ENCODE measurements around the gene NLGN1.
"Not testable (repeated sequence)": the region's sequence is repeated elsewhere in the genome, so short reads cannot be mapped to it uniquely, and the experiment has no call there.

NLGN1 gene

GRCh38 chr3:174202561-174202960, 805.0 kb downstream of the NLGN1 start:
- no peak overlapping the region for H3K4me3 ChIP-seq (ENCODE audit: low read depth, low read length)
- TF ChIP-seq CTCF (IDR thresholded peaks at IDR 0.05; ENCODE audit: borderline replicate concordance, insufficient read depth, low read depth, low read length) = no peak

- TF ChIP-seq CTCF (IDR thresholded peaks at IDR 0.05; ENCODE audit: borderline replicate concordance, insufficient read depth, low read depth, low read length) = no peak
- no peak overlapping the region for H3K4me3 ChIP-seq (ENCODE audit: low read depth, low read length)
Observed at GRCh38 chr3:174204765-174205164, 807.2 kb downstream of the NLGN1 start.

- no peak overlapping the region for H3K4me3 ChIP-seq (ENCODE audit: low read depth, low read length)
- no peak for TF ChIP-seq CTCF (IDR thresholded peaks at IDR 0.05; ENCODE audit: borderline replicate concordance, insufficient read depth, low read depth, low read length)
Observed at GRCh38 chr3:174206607-174207192, 809.2 kb downstream of the NLGN1 start.

GRCh38 chr3:174208161-174208560, 810.6 kb downstream of the NLGN1 start:
- no peak overlapping the region for H3K4me3 ChIP-seq (ENCODE audit: low read depth, low read length)
- TF ChIP-seq CTCF (IDR thresholded peaks at IDR 0.05; ENCODE audit: borderline replicate concordance, insufficient read depth, low read depth, low read length) = no peak

- not testable (repeated sequence) for H3K4me3 ChIP-seq (ENCODE audit: low read depth, low read length)
Observed at GRCh38 chr3:174211896-174212295, 814.4 kb downstream of the NLGN1 start.

GRCh38 chr3:174215456-174215855, 817.9 kb downstream of the NLGN1 start:
- TF ChIP-seq CTCF (IDR thresholded peaks at IDR 0.05; ENCODE audit: borderline replicate concordance, insufficient read depth, low read depth, low read length) = no peak
- no peak overlapping the region for H3K4me3 ChIP-seq (ENCODE audit: low read depth, low read length)

GRCh38 chr3:174216019-174216418, 818.5 kb downstream of the NLGN1 start:
- no peak for TF ChIP-seq CTCF (IDR thresholded peaks at IDR 0.05; ENCODE audit: borderline replicate concordance, insufficient read depth, low read depth, low read length)
- H3K4me3 ChIP-seq (ENCODE audit: low read depth, low read length) = no peak overlapping the region

Data from GM12875 (cell line).